NT2/D1 (cell line): ENCODE data around the gene EDEM3.

Experiments used
- SUZ12 ChIP-seq: IDR thresholded peaks from 2 replicates; pipeline ENCODE4 v1.6.1; 2011; ENCODE audit not compliant: insufficient read length, insufficient read depth; ENCODE audit errors: extremely low read depth
- ZNF274 ChIP-seq: IDR thresholded peaks from 2 replicates; pipeline ENCODE4 v1.6.1; 2011; ENCODE audit warnings: mild to moderate bottlenecking, low read depth, low read length

- TF ChIP-seq ZNF274 (no peak), SUZ12 (no peak)
Measured at GRCh38 chr1:184754476-184755225, at the start of gene EDEM3.
